Measurements from ENCODE around the gene PRUNE2.
"Not testable (repeated sequence)": the region's sequence is repeated elsewhere in the genome, so short reads cannot be mapped to it uniquely, and the experiment has no call there.

PRUNE2 gene

DNA sequence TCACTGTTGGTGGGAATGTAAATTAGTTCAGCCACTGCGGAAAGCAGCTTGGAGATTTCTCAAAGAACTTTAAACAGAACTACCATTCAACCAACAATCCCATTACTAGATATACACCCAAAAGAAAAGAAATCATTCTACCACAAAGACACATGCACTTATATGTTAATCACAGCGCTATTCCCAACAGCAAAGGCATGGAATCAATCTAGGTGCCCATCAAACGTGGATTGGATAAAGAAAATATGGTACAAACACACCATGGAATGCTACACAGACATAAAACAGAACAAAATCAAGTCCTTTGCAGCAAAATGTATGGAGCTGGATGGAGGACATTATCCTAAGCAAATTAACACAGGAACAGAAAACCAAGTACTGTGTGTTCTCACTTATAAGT lies 42.1 kb downstream of the PRUNE2 start:
- no peak for DNase-seq (ENCODE audit: low spot score)

DNA sequence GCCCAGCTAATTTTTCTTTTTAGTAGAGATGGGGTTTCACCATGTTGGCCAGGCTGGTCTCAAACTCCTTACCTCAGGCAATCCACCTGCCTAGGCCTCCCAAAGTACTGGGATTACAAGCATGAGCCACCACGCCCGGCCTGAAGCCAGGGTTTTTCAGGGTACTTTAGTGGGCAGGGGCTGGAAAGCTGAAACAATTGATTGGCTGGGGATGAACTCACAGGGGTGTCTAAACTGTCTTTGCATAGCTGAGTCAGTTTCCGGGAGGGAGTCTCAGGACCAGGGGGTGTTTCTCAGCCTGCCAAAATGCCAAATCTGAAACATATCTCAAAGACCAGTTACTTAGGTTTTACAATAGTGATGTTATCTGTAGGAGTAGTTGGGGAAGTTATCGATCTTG lies 46.1 kb downstream of the PRUNE2 start:
- DNase-seq (ENCODE audit: low spot score) = no peak

DNA sequence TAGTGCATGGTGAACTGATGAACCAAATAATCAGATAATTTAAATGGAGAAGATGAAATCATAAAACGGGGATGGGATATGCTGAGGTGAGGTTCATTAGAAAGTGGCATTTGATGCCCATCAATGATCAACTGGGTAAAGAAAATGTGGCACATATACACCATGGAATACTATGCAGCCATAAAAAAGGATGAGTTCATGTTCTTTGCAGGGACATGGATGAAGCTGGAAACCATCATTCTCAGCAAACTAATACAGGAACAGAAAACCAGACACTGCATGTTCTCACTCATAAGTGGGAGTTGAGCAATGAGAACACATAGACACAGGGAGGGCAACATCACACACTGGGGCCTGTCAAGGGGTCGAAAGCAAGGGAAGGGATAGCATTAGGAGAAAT lies 47.7 kb downstream of the PRUNE2 start:
- DNase-seq (ENCODE audit: low spot score) = not testable (repeated sequence)

DNA sequence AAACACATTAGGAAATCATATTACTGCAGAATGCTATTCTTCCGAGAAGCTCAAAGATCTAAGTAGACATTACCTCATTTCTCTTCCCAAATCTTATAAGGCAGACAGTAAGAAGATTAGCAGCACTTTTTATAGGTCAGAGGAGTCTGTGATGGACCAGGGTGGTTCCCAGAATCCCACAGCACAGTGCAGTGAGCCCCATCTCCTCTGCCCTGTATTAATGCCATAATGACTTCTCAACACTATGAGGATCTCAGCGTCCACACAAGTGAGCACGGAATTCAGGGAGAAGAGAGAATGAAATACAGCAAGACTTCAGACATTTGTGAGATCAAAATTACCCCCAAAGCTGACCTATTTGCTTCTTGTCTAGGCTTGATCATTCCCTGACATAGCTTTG lies 49.9 kb downstream of the PRUNE2 start:
- no peak for DNase-seq (ENCODE audit: low spot score)

DNA sequence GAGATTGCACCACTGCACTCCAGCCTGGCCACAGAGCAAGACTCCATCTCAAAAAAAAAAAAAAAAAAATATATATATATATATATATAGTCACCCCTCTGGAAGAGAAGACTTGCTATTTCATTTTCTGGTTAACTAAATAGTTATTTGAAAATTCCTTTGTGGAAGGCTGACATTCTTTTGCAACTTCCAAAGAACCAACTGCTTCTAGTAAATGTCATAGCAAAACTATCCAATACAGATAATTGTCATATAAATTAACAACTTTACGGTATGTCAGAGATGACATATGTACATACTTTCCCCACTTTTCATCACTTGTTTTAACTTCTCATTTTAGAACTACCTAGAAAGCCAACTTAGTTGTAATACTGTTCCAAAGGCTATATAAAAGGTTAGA lies 50.9 kb downstream of the PRUNE2 start:
- DNase-seq (ENCODE audit: low spot score) = no peak

DNA sequence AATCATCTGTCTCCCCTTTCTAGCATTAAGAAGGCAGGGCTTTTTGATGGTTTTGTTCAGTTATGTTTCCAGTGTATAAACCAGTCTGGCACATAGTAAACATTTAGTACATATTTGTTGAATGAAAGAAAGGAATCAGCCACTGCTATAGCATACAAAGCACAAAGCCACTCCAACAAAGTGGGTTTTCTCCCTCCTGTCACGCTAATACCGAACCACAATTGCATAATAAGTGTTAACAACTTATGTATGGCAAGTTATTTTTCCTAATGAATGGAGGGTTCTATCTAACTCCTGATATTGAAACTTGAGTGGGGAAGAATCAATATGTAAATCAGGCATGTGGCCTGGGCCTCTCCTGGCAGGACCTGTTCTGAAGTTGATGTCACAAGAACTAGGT lies 53.9 kb downstream of the PRUNE2 start:
- DNase-seq (ENCODE audit: low spot score) = no peak

DNA sequence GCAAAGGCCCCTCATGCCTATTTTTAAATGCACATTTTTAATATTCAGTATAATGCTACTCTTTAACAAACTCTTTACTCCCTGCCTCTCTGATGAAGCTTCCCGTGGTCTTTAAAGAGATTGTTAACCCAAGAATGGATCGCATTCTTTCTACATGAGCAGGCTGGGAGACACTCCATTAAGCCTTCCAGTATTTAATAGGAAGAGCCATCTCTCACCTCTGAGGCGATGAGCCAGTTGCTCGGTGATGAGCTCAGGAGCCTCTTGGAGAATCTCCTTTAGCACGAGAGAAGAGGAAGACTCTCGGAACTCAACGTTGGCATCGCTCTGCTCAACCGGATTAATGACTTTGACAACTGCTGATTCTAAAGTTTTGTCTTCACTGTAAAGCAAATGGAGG lies 59.6 kb downstream of the PRUNE2 start:
- no peak for DNase-seq (ENCODE audit: low spot score)

DNA sequence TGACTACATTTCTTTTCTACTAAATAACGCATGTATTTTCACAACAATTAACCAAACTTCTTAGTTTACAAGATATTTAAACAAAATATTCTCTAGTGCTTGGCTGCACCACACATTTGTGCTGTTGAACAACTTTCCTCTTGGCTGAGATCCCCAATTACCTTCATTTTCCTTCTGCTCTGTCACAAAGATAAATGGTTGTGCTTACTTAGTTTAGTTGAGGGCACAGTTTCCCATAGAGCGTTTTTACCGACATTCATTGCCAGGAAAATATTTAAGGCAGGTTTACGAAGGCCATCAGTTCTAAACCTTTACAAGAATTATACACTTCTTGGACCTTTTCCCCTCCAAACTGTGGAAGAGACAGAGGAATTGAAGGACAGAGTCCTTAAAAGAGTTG lies 60.7 kb downstream of the PRUNE2 start:
- no peak for DNase-seq (ENCODE audit: low spot score)

DNA sequence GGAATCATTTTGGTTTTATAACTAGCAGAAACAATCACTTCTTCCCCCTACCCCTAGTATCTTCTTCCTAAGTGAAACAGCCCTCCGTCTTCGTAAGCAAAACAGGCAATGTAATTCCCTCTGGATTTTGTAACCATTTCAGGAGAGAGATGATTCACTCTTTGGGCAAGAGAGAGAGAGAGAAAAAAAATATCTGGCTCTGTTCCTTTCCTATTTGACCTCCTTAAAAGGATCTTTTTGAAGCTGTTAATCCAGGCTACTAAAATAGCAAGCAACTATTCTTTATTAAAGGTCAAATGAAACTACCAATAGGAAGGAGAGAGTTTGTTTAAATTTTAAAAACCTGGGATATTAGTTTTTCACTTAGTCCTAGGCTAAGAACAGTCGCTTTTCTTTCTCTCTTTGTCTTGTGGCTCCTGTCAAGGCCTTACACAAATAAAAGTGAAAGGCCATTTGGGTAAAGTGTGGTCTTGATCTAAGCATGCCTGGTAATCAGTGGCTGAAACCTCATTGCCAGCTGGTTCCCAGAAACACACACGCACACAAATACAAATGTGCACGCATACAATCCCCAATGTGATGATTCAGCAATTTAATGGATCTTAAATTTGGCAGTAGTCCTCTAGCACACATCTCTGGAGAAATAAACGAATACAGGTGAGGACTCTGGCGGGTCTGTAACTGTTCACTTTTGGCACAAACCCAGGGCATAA lies 70.2 kb downstream of the PRUNE2 start:
- DNase-seq (ENCODE audit: low spot score) = no peak

DNA sequence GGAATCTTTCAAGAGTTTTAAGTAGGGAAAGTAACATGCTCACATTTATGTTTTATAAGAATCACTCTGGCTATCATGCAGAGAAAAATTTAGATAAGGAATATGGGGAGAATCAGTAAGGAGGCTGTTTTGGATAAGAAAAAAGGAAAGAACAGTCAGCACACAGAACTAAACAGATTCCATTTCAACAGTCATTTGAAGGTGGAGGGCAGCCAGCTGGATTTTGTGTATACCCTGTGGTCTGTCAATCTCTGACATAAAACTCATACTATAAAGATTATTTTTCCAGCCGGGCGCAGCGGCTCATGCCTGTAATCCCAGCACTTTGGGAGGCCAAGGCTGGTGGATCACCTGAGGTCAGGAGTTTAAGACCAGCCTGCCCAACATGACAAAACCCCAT lies 77.5 kb downstream of the PRUNE2 start:
- DNase-seq (ENCODE audit: low spot score) = no peak

DNA sequence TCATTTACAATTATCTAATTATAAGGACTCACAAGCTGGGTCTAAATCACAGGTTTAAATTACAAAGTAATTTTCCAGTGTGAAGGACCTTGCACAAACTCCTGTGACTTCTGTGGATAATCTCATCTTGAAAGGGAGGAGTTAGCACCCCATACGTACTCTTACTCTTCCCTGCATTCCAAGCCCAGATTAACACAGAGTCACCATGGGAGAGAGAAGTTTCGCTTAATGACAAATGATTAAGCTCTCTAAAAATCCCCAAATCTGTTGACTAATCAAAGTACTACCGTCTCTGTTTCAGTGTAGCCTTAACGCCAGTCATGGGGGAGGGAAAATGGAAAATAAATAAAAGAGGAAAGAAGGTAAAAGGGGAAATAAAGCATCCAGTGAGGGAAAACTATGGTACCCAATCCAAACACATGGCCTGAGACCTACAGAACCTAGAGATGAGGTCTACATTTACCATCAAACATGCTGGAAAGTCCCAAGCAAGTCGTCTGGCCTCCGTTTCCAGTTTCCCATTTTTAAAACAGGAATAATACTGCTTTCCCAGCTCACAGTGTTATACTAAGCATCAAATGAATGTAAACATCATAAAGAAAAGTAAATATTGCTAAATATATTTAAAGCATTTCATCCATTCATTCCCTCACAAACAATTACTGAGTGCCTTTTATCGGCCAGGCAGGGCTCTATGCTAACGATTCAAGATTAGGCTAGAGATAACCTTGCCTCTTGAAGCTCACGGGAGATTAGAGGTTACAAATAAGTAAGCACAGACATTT lies 78.4 kb downstream of the PRUNE2 start:
- DNase-seq (ENCODE audit: low spot score) = no peak

DNA sequence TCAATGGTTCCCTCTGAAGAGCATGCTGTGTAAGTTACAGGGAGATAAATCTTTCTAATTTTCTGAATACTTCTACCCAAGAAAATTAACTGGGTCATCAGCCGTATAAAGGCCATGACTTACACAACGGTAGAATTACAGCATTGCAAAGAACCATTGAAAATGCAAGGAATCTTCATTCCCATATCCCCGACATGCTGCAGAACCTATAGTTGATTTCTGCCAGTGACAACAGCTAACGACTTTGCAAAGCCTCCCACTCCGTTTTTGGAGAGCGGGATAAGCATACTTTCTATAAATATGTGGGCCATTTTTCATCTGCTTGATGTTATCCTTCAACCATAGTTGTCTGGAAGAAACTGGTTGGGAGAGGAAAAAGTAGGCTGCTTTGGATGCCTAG lies 85.5 kb downstream of the PRUNE2 start:
- no peak for DNase-seq (ENCODE audit: low spot score)

DNA sequence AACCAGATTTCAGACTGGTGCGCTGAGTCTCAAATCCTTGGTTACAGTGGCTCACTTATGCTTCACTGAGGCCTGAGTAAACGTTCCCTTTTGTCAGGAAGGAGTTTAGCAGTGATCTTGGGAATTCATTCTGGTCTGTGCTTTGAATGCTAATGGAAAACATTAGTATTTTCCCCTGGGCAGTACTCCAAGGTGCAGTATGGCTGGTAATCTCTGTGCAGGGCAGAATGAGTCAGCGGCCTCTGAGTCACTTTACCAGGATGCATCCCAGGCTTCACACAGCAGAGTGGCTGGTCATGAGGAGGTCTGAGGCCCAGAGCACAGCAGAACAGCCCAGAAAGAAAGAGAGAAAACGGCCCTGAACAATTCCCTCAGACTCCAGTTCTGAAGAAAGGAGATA lies 87.6 kb downstream of the PRUNE2 start:
- peak; percentile 70 for DNase-seq (ENCODE audit: low spot score)

DNA sequence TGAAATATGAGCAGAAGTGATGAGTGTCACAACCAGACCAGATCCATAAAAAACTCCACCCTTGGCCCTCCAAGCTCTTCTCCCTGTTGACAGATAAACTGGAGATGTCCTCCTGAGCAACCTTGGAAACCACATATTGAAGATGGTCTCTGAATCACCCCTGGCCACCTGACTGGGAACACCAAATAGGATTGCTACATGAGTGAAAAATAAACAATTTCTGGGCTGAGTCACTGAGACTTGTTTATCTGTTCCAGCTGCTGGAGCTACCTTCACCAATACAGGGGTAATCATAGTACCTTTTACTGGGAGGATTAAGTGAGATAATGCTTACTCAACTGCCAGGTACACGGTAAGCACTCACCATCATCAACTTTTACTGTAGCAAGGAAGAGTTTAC lies 88.4 kb downstream of the PRUNE2 start:
- no peak for DNase-seq (ENCODE audit: low spot score)

DNA sequence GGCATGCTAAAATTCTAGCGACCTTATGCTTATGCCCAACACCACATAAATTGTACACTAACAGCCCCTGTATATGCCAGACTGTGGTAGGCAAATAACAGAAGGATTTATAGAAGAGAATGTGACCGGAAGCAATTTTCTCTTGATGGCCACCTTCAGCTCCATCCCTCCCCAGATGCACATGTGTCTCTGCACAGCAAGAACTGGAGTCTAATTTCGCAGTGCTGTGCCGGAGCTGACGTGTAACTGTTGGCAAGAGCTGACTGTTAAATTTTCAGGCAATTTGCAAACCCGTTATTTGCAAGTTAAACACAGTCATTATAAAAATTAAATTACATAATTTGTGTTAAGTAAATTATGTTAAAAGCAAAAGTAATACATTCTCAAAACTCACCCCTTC lies 93.3 kb downstream of the PRUNE2 start:
- no peak for DNase-seq (ENCODE audit: low spot score)

DNA sequence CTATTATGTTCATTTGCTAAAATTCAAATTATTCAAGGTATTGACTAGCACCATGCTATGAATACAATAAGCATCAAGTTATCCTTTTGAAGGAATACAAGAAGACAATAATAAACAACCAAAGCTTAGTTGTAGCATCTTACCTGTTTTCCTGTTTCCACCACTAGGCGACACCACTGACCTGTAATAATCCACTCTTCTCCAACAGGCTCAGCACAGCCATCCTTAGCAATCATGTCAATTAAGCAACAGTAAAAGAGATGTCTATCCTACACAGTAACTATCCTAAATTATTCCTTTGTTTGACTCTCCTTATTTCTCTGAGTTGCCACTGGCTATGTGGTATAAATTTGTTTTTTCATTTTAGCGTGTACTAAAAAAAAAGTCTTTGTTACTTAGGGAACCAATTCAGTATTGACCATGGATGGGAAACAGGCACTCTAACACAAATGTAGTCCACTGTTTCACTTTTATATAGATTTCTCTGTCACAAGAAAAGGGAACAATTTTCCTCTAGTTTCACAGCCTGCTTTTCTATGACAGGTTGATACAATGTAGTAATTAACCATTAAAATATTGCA lies 95.4 kb downstream of the PRUNE2 start:
- DNase-seq (ENCODE audit: low spot score) = peak; percentile 62

DNA sequence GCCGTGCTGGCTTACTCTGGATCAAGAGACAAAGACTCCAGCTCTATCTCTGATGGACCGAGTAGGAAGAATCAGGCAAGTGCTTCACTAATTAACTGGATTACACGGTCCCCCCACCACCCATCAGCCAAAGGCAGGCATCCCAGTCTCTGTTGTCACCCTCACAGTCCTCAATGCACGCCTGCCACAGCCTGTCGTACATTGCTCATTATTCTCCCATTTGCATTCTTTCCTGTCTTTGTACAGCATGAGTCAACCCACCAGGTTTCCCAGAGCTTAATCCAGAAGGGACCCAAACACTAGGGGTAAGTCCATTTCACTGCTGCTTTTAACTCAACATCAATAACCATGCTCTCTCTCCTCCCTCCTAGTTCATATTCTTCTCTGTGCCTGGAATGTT lies 97.3 kb downstream of the PRUNE2 start:
- DNase-seq (ENCODE audit: low spot score) = no peak

DNA sequence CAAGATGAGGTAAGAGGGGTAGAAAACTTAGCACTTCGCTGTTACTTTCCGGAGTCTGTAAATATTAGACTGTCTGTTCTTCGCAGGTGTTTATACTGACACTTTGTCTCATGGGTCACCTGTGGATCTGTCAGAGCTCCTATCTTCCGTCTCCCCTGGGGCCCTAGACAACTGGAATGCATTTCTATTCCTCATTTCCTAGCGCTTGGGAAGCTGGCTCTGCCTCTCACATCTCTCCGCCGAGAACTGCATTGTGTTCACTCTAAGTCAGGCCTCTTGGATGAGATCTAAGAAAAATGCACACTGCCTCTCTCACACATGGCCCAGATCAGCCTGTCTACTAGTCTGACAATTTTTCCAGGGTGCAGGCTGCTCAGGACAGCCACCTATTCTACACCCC lies 102.2 kb downstream of the PRUNE2 start:
- DNase-seq (ENCODE audit: low spot score) = no peak

DNA sequence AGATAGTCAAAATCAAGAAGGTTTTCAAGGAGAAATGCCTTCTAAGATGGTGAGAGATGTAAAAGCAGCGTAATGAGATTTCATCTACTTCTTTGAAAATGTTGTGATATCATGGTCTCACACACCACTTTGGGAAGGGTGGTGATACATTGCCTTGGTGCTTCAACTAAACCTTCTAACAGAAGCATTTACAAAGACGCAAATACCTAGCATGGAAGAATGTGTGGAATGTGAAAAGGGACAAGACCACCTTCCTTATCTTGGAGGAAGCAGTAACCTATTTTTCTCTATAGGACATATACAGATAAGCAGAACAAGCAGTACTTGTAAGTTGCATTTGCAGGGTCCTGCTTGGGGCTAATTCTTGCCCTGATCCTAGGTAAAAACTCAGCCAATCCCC lies 102.8 kb downstream of the PRUNE2 start:
- no peak for DNase-seq (ENCODE audit: low spot score)

DNA sequence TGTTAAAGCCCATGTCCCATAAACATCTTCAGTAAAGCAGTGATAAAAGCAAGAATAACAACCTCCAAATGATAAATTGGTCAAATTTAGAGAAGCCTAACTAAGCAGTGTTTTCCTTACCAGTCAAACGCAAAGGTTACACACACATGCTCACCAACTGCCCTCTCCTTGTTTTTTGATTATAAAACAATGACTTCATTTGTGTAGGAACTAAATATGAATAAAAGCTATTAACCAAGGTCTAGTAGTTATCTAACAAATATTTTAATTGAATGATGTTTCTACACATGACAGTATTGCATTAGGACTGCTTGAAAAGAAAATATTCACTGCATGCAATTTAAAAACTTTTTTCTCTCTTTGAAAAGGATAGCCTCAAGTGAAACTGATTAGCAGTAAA lies 105.0 kb downstream of the PRUNE2 start:
- no peak for DNase-seq (ENCODE audit: low spot score)

DNA sequence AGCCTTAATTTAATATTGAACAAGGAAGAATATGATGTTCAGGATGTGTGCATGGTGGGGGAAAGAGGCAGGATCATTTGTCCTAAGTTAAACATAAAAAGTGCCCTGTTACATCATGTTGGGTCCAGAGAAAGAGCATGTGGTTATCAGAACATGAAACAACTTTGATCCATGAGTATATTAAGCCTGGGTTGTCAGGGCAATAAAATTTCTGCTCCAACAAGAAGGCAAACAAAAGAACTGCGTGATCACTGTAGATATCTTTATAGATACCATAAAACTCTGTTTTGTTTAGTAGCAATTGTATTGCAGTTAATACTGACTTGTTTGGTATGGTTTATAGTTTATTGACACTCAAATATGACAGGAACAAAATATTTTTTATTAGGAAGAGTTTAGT lies 106.4 kb downstream of the PRUNE2 start:
- DNase-seq (ENCODE audit: low spot score) = no peak

DNA sequence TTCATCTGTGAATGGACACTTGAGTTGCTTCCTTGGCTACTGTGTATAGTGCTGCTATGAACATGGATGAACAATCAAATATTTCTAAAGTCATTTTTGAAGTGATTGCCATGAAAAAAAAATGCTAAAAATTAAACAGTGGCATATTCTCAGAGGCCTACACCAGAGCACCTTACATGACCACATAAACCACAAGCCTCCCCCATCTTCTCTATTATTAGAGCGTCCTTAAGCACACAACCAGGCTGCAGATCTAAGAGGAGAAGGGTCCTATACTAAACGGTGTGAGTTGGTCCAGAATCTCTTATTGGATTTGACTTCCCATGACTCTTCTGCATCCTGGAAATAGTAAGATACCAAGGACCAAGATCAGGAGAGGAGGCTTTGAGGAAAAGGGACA lies 107.4 kb downstream of the PRUNE2 start:
- DNase-seq (ENCODE audit: low spot score) = no peak

DNA sequence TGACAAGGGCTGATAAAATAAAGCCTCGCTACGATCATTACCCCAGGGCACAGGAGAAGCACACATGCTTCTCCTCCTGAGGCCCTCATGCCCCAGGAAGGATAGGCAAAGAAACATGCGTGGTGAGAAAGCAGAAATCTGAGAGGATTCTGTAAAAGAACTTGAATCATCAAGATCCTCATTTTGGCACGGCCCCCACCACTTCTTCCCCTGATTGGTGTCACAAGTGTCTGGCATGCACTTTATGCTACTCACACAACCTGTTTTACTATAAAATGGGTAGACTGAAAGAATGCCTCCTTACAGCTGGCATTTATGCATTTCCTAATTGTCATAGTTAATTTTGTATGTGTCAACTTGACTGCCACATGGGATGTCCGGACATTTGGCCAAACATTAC lies 109.6 kb downstream of the PRUNE2 start:
- no peak for DNase-seq (ENCODE audit: low spot score)
